HepG2 (cell line): ENCODE data around the gene ARVCF. TPM values are rescaled to one million over a fixed set of nuclear protein-coding genes. Genes with fewer than 3 reads are reported as not detected.

ENCODE experiments used
- ATAC-seq: fragments of 200-7000 bp; cut with Tn5 transposase; 3 replicates; pipeline ENCODE4 v1.9.1; 2020; ENCODE audit warnings: mild to moderate bottlenecking, moderate library complexity
- BruUV-seq: library from RNA; stranded (reverse); fragments of 400-500 nt; replicated peaks from 2 replicates; lab custom pipeline; 2021; lab: Mats Ljungman, UMichigan
- CTCF ChIA-PET: fragments of 300-600 bp; formaldehyde crosslinking; extraction: SDS; loops from one replicate; lab custom pipeline; 2021; ENCODE audit warnings: low total read pairs, inconsistent platforms, low intra/inter-chr PET ratio; lab: Yijun Ruan, JAX
- POLR2A ChIA-PET: fragments of 350-600 bp; sonication (Branson Sonifier 250); formaldehyde crosslinking; loops from one replicate; lab custom pipeline; 2020; ENCODE audit warnings: antibody characterized with exemption, inconsistent platforms; lab: Yijun Ruan, JAX
- DNase-seq: peaks from one replicate; pipeline ENCODE4 v3.0.0-alpha.2; 2015; ENCODE audit warnings: low spot score
- FAIRE-seq: peaks from 3 replicates; lab custom pipeline; 2011; peaks lifted over from hg19 to GRCh38; lab: Jason Lieb, UNC
- H2AFZ ChIP-seq: one replicate; pipeline ENCODE4 v1.6.1; 2011; ENCODE audit warnings: low read length, inconsistent platforms
- H3K27ac ChIP-seq: fragments of 300-600 bp; 3 replicates; pipeline ENCODE4 v1.8.0; 2011; ENCODE audit warnings: mixed run types, mild to moderate bottlenecking, mixed read lengths, low read length, inconsistent platforms; ENCODE audit not compliant: insufficient read depth; ENCODE audit errors: extremely low read length
- H3K27me3 ChIP-seq, 2 experiments: fragments of 200-600 bp in 1 of 2; 2 replicates in 1 of 2; 3 replicates in 1 of 2; pipeline versions ENCODE4 v1.6.0 to v1.8.0; 2011; ENCODE audit warnings: low read length in 2 of 2, mild to moderate bottlenecking in 2 of 2, moderate library complexity in 2 of 2, inconsistent platforms in 1 of 2; ENCODE audit not compliant: insufficient read depth in 2 of 2, control insufficient read depth in 1 of 2
- H3K36me3 ChIP-seq, 2 experiments: fragments of 200-600 bp in 1 of 2; replicated peaks in 1 of 2; 2 replicates in 1 of 2; 3 replicates in 1 of 2; pipeline versions ENCODE4 v1.5.1 to v1.8.0; 2011; ENCODE audit warnings: low read length in 2 of 2, inconsistent platforms in 1 of 2; ENCODE audit not compliant: insufficient read depth in 2 of 2, control insufficient read depth in 1 of 2
- H3K4me1 ChIP-seq: 2 replicates; pipeline ENCODE4 v1.5.1; 2012; ENCODE audit warnings: low read length, inconsistent platforms; ENCODE audit not compliant: insufficient read depth
- H3K4me2 ChIP-seq: 2 replicates; pipeline ENCODE4 v1.6.0; 2011; ENCODE audit warnings: low read depth, low read length, inconsistent platforms
- H3K4me3 ChIP-seq, 3 experiments: fragments of 200-600 bp in 1 of 3; sonication (generic), shearing (Covaris generic) in 1 of 3; replicated peaks in 1 of 3; 2 replicates each; pipeline ENCODE4 v1.5.1; 2011 to 2016; ENCODE audit warnings: low read length in 3 of 3, inconsistent platforms in 2 of 3, low read depth in 2 of 3, mild to moderate bottlenecking in 2 of 3, control low read depth in 1 of 3, mixed read lengths in 1 of 3; ENCODE audit not compliant: insufficient read depth in 1 of 3
- H3K79me2 ChIP-seq: one replicate; pipeline ENCODE4 v1.6.1; 2011; ENCODE audit warnings: low read length, inconsistent platforms; ENCODE audit not compliant: insufficient read depth
- H3K9ac ChIP-seq: 2 replicates; pipeline ENCODE4 v1.6.0; 2011; ENCODE audit warnings: mild to moderate bottlenecking, low read depth, low read length, inconsistent platforms; ENCODE audit not compliant: insufficient read depth
- H3K9me3 ChIP-seq: 2 replicates; pipeline ENCODE4 v1.5.1; 2012; ENCODE audit warnings: mild to moderate bottlenecking, low read length
- H4K20me1 ChIP-seq: 2 replicates; pipeline ENCODE4 v1.6.0; 2011; ENCODE audit warnings: inconsistent platforms, mild to moderate bottlenecking, low read length, moderate library complexity; ENCODE audit not compliant: insufficient read depth
- AKAP8 ChIP-seq: sonication (generic); formaldehyde crosslinking; IDR thresholded peaks from 2 replicates; pipeline ENCODE4 v1.5.1; 2020; ENCODE audit warnings: mild to moderate bottlenecking, missing genetic modification reagents
- RXRA ChIP-seq: sonication (generic); formaldehyde crosslinking; IDR thresholded peaks from 2 replicates; pipeline ENCODE4 v1.5.1; 2020; ENCODE audit warnings: missing genetic modification reagents
- SIN3A ChIP-seq: IDR thresholded peaks from 2 replicates; pipeline ENCODE4 v1.6.1; 2011; ENCODE audit warnings: low read depth, mild to moderate bottlenecking, control low read depth, low read length, borderline replicate concordance
- ZFP36L1 ChIP-seq: sonication (generic); formaldehyde crosslinking; IDR thresholded peaks from 2 replicates; pipeline ENCODE4 v1.8.0; 2022; ENCODE audit warnings: mild to moderate bottlenecking, missing genetic modification reagents, moderate library complexity
- ZNF10 ChIP-seq: sonication (generic); formaldehyde crosslinking; IDR thresholded peaks from 2 replicates; pipeline ENCODE4 v1.4.0; 2020; ENCODE audit warnings: mild to moderate bottlenecking, low read depth, missing genetic modification reagents, borderline replicate concordance
- ZNF138 ChIP-seq: sonication (generic); formaldehyde crosslinking; IDR thresholded peaks from 2 replicates; pipeline ENCODE4 v1.5.0; 2020; ENCODE audit warnings: mild to moderate bottlenecking, low read depth, missing genetic modification reagents
- ZNF354B ChIP-seq: sonication (generic); formaldehyde crosslinking; IDR thresholded peaks from 2 replicates; pipeline ENCODE4 v1.8.0; 2022; ENCODE audit warnings: mild to moderate bottlenecking, missing genetic modification reagents
- ZNF547 ChIP-seq: sonication (generic); formaldehyde crosslinking; IDR thresholded peaks from 2 replicates; pipeline ENCODE4 v1.5.1; 2020; ENCODE audit warnings: mild to moderate bottlenecking, missing genetic modification reagents
- ZNF652 ChIP-seq: IDR thresholded peaks from 2 replicates; pipeline ENCODE4 v1.6.1; 2016; ENCODE audit warnings: low read depth, borderline replicate concordance
- WGBS: methylation state at CpG from one replicate; pipeline ENCODE4 v1.1.6; 2017; ENCODE audit warnings: low lambda C conversion rate; 5-methylcytosine and 5-hydroxymethylcytosine counted together
- in situ Hi-C: cut with HindIII; loops from 2 replicates; pipeline ENCODE4 v1.10.0; 2017; ENCODE audit warnings: low pct_unique_long_range_greater_than_20kb; ENCODE audit not compliant: extremely low pct_ligation_motif_present
- intact Hi-C: fragments of 100-400 bp; cut with micrococcal nuclease; formaldehyde crosslinking; loops from one replicate; pipeline ENCODE4 v1.10.0; 2022; ENCODE audit not compliant: unreplicated experiment
- polyA plus RNA-seq, 8 experiments: library from polyadenylated mRNA; depleted of rRNA in 3 of 8; stranded (reverse) in 7 of 8; unstranded in 1 of 8; fragments of >200 nt; fragmentation: Illumina TruSeq in 4 of 8; extraction: Trizol in 4 of 8; gene quantifications; 2 replicates each; pipeline versions ENCODE4 v1.2.1 to v1.2.3, GENCODE V29; 2011 to 2016; ENCODE audit warnings: low read depth in 4 of 8, missing spikeins in 1 of 8, mixed read lengths in 1 of 8; ENCODE audit not compliant: insufficient read depth in 1 of 8
- total RNA-seq, 5 experiments: library from RNA; depleted of rRNA; stranded (reverse); fragments of >200 nt; fragmentation: Illumina TruSeq; extraction: Trizol; gene quantifications; 2 replicates each; pipeline ENCODE4 v1.2.3, GENCODE V29; 2016; ENCODE audit warnings: low read depth in 1 of 5
- TF ChIP-seq, protein P1 (sequence below): IDR thresholded peaks from 2 replicates; pipeline ENCODE4 v1.6.1; 2012; ENCODE audit warnings: low read depth, low read length, improper control_type of control experiment
- TF ChIP-seq, protein P2 (sequence below): sonication (generic); formaldehyde crosslinking; IDR thresholded peaks from 2 replicates; pipeline ENCODE4 v1.4.0; 2020; ENCODE audit warnings: mild to moderate bottlenecking, low read depth, missing genetic modification reagents
- TF ChIP-seq, protein P3 (sequence below): sonication (generic); formaldehyde crosslinking; IDR thresholded peaks from 2 replicates; pipeline ENCODE4 v1.5.0; 2020; ENCODE audit warnings: missing genetic modification reagents, mild to moderate bottlenecking, borderline replicate concordance

Gene ARVCF
- total and polyA plus RNA-seq, 2 of the 13 experiments (the other 11 are each of a cell fraction or from before 2014, with no cell fraction given), result 16.4 to 17.7 TPM

DNA sequence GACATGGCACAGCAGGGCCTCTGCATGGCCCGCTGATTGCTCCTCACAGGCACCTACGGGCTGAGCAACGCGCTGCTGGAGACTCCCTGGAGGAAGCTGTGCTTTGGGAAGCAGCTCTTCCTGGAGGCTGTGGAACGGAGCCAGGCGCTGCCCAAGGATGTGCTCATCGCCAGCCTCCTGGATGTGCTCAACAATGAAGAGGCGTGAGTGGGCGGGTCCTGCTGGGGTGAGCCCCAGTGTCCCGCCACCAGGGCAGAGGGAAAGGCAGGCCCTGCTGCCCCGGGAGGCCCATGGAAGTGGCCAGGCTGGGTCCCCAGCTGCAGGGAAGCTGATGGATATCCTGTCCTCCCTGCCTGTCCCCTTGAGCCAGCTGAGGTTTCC lies 44.8 kb upstream of the ARVCF start:
- H3K4me1 ChIP-seq, result no peaks in the 10 kb centered on the region
- H2AFZ ChIP-seq, result no peak overlapping the region
- no peak for ATAC-seq
- no peaks in the 10 kb centered on the region for H3K27me3 ChIP-seq
- H4K20me1 ChIP-seq, result no peaks in the 10 kb centered on the region
- no peak overlapping the region for H3K27ac ChIP-seq
- BruUV-seq, result no TSS peak
- no peak overlapping the region for H3K4me3 ChIP-seq
- no peak for DNase-seq
- FAIRE-seq, result no peak
- H3K79me2 ChIP-seq, result no peaks in the 10 kb centered on the region
- in situ Hi-C loops, result no loop called here
- ChIA-PET POLR2A (no interaction called here), CTCF (no interaction called here)
- no peak for TF ChIP-seq ZFP36L1 (CRISPR knock-in tag)
- TF ChIP-seq ZNF547, result no peak
- TF ChIP-seq RXRA (CRISPR knock-in tag), result no peak
- TF ChIP-seq, protein P1, sequence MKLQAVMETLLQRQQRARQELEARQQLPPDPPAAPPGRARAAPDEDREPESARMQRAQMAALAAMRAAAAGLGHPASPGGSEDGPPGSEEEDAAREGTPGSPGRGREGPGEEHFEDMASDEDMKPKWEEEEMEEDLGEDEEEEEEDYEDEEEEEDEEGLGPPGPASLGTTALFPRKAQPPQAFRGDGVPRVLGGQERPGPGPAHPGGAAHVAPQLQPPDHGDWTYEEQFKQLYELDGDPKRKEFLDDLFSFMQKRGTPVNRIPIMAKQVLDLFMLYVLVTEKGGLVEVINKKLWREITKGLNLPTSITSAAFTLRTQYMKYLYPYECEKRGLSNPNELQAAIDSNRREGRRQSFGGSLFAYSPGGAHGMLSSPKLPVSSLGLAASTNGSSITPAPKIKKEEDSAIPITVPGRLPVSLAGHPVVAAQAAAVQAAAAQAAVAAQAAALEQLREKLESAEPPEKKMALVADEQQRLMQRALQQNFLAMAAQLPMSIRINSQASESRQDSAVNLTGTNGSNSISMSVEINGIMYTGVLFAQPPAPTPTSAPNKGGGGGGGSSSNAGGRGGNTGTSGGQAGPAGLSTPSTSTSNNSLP, result no peak
- no peak for TF ChIP-seq ZNF652 (CRISPR knock-in tag)
- no peak for TF ChIP-seq AKAP8 (CRISPR knock-in tag)
- TF ChIP-seq ZNF138 (CRISPR knock-in tag), result no peak
- TF ChIP-seq, protein P2, sequence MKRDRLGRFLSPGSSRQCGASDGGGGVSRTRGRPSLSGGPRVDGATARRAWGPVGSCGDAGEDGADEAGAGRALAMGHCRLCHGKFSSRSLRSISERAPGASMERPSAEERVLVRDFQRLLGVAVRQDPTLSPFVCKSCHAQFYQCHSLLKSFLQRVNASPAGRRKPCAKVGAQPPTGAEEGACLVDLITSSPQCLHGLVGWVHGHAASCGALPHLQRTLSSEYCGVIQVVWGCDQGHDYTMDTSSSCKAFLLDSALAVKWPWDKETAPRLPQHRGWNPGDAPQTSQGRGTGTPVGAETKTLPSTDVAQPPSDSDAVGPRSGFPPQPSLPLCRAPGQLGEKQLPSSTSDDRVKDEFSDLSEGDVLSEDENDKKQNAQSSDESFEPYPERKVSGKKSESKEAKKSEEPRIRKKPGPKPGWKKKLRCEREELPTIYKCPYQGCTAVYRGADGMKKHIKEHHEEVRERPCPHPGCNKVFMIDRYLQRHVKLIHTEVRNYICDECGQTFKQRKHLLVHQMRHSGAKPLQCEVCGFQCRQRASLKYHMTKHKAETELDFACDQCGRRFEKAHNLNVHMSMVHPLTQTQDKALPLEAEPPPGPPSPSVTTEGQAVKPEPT (CRISPR knock-in tag), result no peak
- no peak for TF ChIP-seq ZNF354B (CRISPR knock-in tag)
- TF ChIP-seq, protein P3, sequence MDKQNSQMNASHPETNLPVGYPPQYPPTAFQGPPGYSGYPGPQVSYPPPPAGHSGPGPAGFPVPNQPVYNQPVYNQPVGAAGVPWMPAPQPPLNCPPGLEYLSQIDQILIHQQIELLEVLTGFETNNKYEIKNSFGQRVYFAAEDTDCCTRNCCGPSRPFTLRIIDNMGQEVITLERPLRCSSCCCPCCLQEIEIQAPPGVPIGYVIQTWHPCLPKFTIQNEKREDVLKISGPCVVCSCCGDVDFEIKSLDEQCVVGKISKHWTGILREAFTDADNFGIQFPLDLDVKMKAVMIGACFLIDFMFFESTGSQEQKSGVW (CRISPR knock-in tag), result no peak
- TF ChIP-seq ZNF10 (CRISPR knock-in tag), result no peak
- no peak for TF ChIP-seq SIN3A
- H3K4me2 ChIP-seq, result no peak overlapping the region
- H3K36me3 ChIP-seq, result peaks cover 0 to 14% of the 10 kb centered on the region in 2 experiments; a peak in 2 of 5 replicates
- intact Hi-C loops, result no loop called here
- 88% methylated on average over 6 of the region's 11 CpGs for WGBS
- H3K9me3 ChIP-seq, result no peaks in the 10 kb centered on the region
- no peak overlapping the region for H3K9ac ChIP-seq
